ENCODE measurements around the gene ABCG4.
"Not testable (repeated sequence)": the region's sequence is repeated elsewhere in the genome, so short reads cannot be mapped to it uniquely, and the experiment has no call there.

ABCG4 gene

GRCh38 chr11:119116235-119116594, 32.6 kb upstream of the ABCG4 start:
- DNase-seq (ENCODE audit: low read depth) = no peak

- no peak for DNase-seq (ENCODE audit: low read depth)
Observed at GRCh38 chr11:119116601-119117000, 32.3 kb upstream of the ABCG4 start.

- no peak for DNase-seq (ENCODE audit: low read depth)
Observed at GRCh38 chr11:119117004-119117706, 31.7 kb upstream of the ABCG4 start.

GRCh38 chr11:119118227-119118626, 30.6 kb upstream of the ABCG4 start:
- DNase-seq (ENCODE audit: low read depth) = no peak

- no peak for DNase-seq (ENCODE audit: low read depth)
Observed at GRCh38 chr11:119118946-119119345, 29.9 kb upstream of the ABCG4 start.

GRCh38 chr11:119120639-119121007, 28.2 kb upstream of the ABCG4 start:
- DNase-seq (ENCODE audit: low read depth) = no peak

GRCh38 chr11:119121008-119121810, 27.6 kb upstream of the ABCG4 start, which contains the start of gene HINFP:
Gene HINFP (plus strand): TSS chr11:119121580. CDS start chr11:119126945, 5,365 bp downstream.
- peak; percentile 100 for DNase-seq (ENCODE audit: low read depth)

GRCh38 chr11:119121811-119122124, 27.1 kb upstream of the ABCG4 start:
- DNase-seq (ENCODE audit: low read depth) = no peak

GRCh38 chr11:119125821-119126220, 23.0 kb upstream of the ABCG4 start:
- no peak for DNase-seq (ENCODE audit: low read depth)

GRCh38 chr11:119126675-119127268, 22.1 kb upstream of the ABCG4 start:
- DNase-seq (ENCODE audit: low read depth) = no peak

- DNase-seq (ENCODE audit: low read depth) = no peak
Observed at GRCh38 chr11:119130662-119131061, 18.2 kb upstream of the ABCG4 start.

- DNase-seq (ENCODE audit: low read depth) = no peak
Observed at GRCh38 chr11:119134389-119134978, 14.4 kb upstream of the ABCG4 start.

- DNase-seq (ENCODE audit: low read depth) = not testable (repeated sequence)
Observed at GRCh38 chr11:119139276-119139675, 9.6 kb upstream of the ABCG4 start.

- DNase-seq (ENCODE audit: low read depth) = no peak
Observed at GRCh38 chr11:119144825-119145486, 3.9 kb upstream of the ABCG4 start.

- no peak for DNase-seq (ENCODE audit: low read depth)
Observed at GRCh38 chr11:119145551-119145950, 3.3 kb upstream of the ABCG4 start.

- DNase-seq (ENCODE audit: low read depth) = no peak
Observed at GRCh38 chr11:119147604-119148333, 1.1 kb upstream of the ABCG4 start.

- DNase-seq (ENCODE audit: low read depth) = no peak
Observed at GRCh38 chr11:119148720-119149017, 183 bp upstream of the ABCG4 start.

GRCh38 chr11:119149786-119150275, 979 bp downstream of the ABCG4 start:
- no peak for DNase-seq (ENCODE audit: low read depth)

GRCh38 chr11:119152043-119152442, 3.2 kb downstream of the ABCG4 start:
- no peak for DNase-seq (ENCODE audit: low read depth)

GRCh38 chr11:119152604-119153003, 3.8 kb downstream of the ABCG4 start:
- DNase-seq (ENCODE audit: low read depth) = no peak

- no peak for DNase-seq (ENCODE audit: low read depth)
Observed at GRCh38 chr11:119153049-119153818, 4.4 kb downstream of the ABCG4 start.
